ENCODE results near the gene TPRN. TPM values are rescaled to one million over a fixed set of nuclear protein-coding genes. Genes with fewer than 3 reads are reported as not detected.

TPRN gene
- total RNA-seq, 4 donors from 2014 or later, result 13.0 to 34.2 (median 15.8) TPM

GRCh38 chr9:137228968-137229896 lies 28.7 kb upstream of the TPRN start:
- Histone ChIP-seq H3K27me3 (peaks cover 0 to 72% (median 0%) of the 10 kb centered on the region in 4 donors), H3K4me1 (peaks cover 21 to 43% (median 25%) of the 10 kb centered on the region in 3 donors), H3K4me3 (no peak overlapping the region), H3K9me3 (no peaks in the 10 kb centered on the region), H3K27ac (peak overlapping the region in 1 of 4 donors; percentile 97), H3K36me3 (no peaks in the 10 kb centered on the region)
- TF ChIP-seq POLR2A (IDR thresholded peaks at IDR 0.05), result no peak
- TF ChIP-seq, protein P1, sequence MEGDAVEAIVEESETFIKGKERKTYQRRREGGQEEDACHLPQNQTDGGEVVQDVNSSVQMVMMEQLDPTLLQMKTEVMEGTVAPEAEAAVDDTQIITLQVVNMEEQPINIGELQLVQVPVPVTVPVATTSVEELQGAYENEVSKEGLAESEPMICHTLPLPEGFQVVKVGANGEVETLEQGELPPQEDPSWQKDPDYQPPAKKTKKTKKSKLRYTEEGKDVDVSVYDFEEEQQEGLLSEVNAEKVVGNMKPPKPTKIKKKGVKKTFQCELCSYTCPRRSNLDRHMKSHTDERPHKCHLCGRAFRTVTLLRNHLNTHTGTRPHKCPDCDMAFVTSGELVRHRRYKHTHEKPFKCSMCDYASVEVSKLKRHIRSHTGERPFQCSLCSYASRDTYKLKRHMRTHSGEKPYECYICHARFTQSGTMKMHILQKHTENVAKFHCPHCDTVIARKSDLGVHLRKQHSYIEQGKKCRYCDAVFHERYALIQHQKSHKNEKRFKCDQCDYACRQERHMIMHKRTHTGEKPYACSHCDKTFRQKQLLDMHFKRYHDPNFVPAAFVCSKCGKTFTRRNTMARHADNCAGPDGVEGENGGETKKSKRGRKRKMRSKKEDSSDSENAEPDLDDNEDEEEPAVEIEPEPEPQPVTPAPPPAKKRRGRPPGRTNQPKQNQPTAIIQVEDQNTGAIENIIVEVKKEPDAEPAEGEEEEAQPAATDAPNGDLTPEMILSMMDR (IDR thresholded peaks at IDR 0.05), result no peak
- 40 to 81% methylated on average over 1 to 10 of the region's 27 CpGs for WGBS, 2 donors
- intact Hi-C loops (cut with DNase I), result loop anchor here (5.0 kb wide), 1 partner anchor 112 kb away; no protein-coding TSS in a partner anchor
- DNase-seq, result no peak

DNA sequence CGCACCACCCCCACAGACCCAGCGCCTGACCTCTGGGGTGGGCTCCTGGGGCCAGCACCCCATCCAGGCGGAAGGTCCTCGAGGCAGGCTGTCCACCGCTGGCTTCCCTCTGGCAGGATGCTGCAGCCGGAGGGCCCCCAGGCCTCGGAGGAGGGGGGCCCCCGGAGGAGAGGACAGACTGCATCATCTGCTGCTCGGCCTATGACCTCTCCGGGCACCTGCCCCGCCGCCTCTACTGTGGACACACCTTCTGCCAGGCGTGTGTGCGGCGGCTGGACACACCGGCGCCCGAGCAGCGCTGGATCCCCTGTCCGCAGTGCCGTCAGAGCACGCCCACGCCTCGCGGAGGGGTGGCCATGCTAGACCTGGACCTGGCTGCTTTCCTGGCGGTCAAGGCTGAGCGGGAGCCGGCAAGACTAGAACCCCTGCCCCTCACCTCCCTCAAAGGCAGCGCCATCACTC lies 28.0 kb upstream of the TPRN start:
- peaks cover 0 to 66% (median 0%) of the 10 kb centered on the region in 4 donors for H3K27me3 ChIP-seq
- H3K4me3 ChIP-seq, result no peak overlapping the region
- WGBS, 2 donors, result no CpG with 5 or more reads among the region's 29 CpGs
- H3K4me1 ChIP-seq, result peaks cover 26 to 50% (median 31%) of the 10 kb centered on the region in 3 donors
- H3K36me3 ChIP-seq, result no peaks in the 10 kb centered on the region
- no peak for DNase-seq
- peak overlapping the region in 2 of 4 donors; percentile 92 to 97 for H3K27ac ChIP-seq
- no peak for TF ChIP-seq POLR2A (IDR thresholded peaks at IDR 0.05)
- TF ChIP-seq, protein P1 (IDR thresholded peaks at IDR 0.05), result no peak
- H3K9me3 ChIP-seq, result no peaks in the 10 kb centered on the region
- intact Hi-C loops (cut with DNase I), result loop anchor here (5.0 kb wide), 1 partner anchor 111 kb away; no protein-coding TSS in a partner anchor

- no peak overlapping the region for H3K4me3 ChIP-seq
- 4 to 14% methylated on average over 2 to 4 of the region's 18 CpGs for WGBS, 2 donors
These were observed 27.4 kb upstream of the TPRN start for GRCh38 chr9:137227853-137228505.

GRCh38 chr9:137227054-137227852 lies 26.7 kb upstream of the TPRN start, which contains the start of gene RNF224:
Gene RNF224, plus strand, starts transcription at chr9:137227502. Its CDS starts 834 bp downstream, at chr9:137228336.
- DNase-seq, result no peak
- Histone ChIP-seq H3K27ac (peak within 1 kb of the TSS; percentile 92 to 97 (median 96)), H3K4me3 (peak within 1 kb of the TSS; percentile 32 to 62 (median 53))

More at GRCh38 chr9:137227853-137228505, 27.4 kb upstream of the TPRN start:
- Histone ChIP-seq H3K27ac (peak overlapping the region in 3 of 4 donors; percentile 92 to 97 (median 97)), H3K4me1 (peaks cover 28 to 52% (median 33%) of the 10 kb centered on the region in 3 donors), H3K9me3 (no peaks in the 10 kb centered on the region), H3K27me3 (peaks cover 0 to 60% (median 0%) of the 10 kb centered on the region in 4 donors), H3K36me3 (no peaks in the 10 kb centered on the region)
- intact Hi-C loops (cut with DNase I), result loop anchor here (5.0 kb wide), 1 partner anchor 111 kb away; no protein-coding TSS in a partner anchor
- no peak for DNase-seq
- TF ChIP-seq POLR2A (IDR thresholded peaks at IDR 0.05), result no peak
- TF ChIP-seq, protein P1 (IDR thresholded peaks at IDR 0.05), result no peak

More at GRCh38 chr9:137227054-137227852, 26.7 kb upstream of the TPRN start, which contains the start of gene RNF224:
- intact Hi-C loops (cut with DNase I), result loop anchor here (5.0 kb wide), 1 partner anchor 110 kb away; no protein-coding TSS in a partner anchor
- 27% methylated on average over 3 of the region's 25 CpGs; no CpG with 5 or more reads in 1 of the 2 donors for whole genome bisulfite sequencing, 2 donors
- Histone ChIP-seq H3K9me3 (no peaks in the 10 kb centered on the region), H3K36me3 (no peaks in the 10 kb centered on the region), H3K27me3 (peaks cover 0 to 53% (median 0%) of the 10 kb centered on the region in 4 donors), H3K4me1 (peaks cover 34 to 59% (median 41%) of the 10 kb centered on the region in 3 donors)
- TF ChIP-seq, protein P1 (IDR thresholded peaks at IDR 0.05), result peak; percentile 80 to 96 (median 92)
- TF ChIP-seq POLR2A (IDR thresholded peaks at IDR 0.05), result no peak

All from esophagus squamous epithelium (tissue), 5 donors.